CD4-positive, alpha-beta T cell treated with Interleukin-15 for 1 hour (primary cell): Measurements from ENCODE around the gene PUSL1.

Experiments used
- DNase-seq: peaks from one replicate; pipeline ENCODE4 v3.0.0-alpha.2; 2020

PUSL1 gene

DNA sequence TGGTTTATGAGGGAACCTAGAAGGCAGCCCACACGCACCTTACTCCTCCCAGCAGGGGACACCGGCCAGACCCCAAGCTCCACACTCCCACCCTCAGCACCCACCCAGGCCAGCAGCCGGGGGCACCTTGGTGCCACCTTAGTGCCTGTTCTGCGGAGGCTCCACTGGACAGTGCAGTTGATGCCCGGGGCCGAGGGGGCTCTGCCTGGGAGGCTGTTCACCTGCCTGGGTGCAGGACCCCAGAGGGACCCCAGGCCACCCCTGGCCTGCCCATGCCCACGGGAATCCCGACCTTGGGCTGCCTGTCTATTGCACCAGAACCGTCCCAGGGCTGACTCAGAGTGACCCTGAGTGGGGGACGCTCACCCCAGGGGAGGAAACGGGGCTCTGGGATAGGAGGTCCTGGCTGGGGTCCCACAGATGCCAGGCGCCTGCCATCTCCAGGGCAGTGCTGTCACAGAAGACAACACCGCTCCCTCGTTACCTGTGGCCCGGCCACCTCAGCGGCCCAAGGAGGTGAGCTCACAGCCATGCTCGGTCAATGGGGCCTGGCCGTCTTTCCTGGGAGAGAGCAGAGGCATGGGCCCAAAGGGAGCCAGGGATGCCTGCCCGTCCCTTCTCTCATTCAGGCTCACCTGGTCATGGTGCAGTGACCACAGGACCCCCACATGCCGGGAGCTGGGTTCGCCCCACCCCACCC lies 27.5 kb upstream of the PUSL1 start:
- DNase-seq = no peak

DNA sequence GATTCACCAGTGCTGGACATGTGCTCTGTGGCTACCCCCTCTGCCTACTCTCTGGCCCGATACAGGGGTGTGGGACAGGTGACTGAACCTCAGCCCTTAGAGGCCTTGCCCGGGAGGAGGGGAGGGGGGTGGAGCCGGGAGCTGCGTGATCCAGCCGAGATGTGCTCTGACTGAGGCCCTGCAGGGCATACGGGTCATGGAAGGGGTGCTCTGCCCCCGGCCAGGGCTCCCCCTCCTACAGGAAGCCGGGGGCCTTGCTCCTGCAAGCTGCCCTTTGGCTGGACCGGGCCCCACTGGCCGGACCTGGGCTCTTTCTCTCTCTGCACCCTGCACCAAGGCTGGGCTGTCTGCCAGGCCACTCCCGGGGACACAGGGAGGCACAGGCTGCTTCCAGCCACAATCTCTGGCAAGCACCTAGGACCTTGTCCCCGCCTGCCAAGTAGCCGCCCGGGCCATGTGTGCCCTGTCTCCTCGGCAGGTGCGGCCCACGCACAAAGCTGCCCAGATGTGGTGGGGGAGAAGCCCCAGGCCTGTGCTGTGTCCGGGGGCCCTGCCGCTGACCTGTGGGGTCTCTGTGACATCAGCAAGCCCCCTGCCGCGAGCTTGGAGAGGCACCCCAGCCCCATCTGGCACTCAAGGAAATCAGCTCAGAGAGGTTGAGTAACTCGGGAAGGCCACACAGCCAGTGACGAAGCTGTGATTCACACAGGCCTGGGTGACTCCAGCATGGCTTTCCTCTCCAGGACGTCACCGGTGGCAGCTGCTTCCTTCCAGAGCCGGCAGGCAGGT lies 26.7 kb upstream of the PUSL1 start:
- no peak for DNase-seq

DNA sequence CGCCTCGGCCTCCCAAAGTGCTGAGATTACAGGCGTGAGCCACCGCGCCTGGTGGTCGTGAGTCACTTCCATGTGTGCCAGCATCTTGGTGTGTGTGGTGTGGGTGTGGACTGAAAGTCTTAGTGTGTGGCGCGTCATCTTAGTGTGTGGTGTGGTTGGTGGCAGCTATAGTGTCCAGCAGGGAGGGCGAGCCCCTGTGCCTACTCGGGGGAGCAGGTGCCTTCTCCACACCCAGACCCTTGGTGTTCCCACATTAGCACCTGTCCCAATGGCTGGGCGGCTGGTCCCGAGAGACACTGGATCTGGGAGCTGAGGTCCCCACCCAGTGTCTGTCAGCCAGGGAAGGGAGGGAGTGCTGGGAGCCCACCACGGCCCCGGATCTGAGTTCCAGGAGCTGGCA lies 25.4 kb upstream of the PUSL1 start:
- no peak for DNase-seq

DNA sequence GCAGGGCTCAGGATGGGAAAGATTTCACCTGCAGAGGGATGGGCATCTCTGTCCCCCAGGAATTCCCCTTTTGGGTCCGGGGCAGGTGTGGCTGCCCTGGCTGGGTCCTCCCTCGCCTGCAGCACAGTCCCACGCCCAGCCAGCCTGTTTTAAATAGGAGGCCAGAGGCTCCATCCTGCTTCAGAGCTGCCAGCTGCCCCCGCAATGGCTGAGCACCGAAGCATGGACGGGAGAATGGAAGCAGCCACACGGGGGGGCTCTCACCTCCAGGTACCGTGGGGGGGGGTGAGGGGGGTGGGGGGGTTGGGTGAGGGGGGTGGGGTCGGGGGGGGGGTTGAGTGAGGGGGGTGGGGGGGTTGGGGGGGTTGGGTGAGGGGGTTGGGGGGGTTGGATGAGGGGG lies 24.6 kb upstream of the PUSL1 start:
- DNase-seq = no peak

- no peak for DNase-seq
These were observed 23.9 kb upstream of the PUSL1 start for GRCh38 chr1:1284221-1285101.

DNA sequence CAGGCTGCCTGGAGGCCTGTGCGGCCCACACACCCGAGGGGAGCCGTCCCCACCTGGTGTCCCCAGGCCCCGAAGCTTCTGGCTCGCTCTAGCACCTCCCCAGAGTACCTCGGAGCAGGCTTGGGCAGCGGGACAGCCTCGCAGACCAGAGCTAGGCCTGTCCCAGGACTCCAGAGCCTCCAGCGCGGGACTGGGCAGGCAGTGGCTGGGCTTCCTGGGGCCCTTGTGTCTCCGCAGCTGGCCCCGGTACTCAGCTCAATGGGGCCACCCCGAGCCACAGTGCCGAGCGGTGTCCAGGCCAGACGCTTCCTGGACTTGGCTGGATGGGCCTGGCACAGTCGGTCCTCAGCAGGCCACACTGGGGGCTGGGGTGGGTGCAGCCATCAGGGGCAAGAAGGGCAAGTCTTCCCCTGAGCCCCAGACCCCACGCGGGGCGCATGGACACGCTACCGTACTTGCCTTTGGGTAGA lies 23.3 kb upstream of the PUSL1 start:
- DNase-seq = no peak

GRCh38 chr1:1285611-1286311 lies 22.6 kb upstream of the PUSL1 start:
- DNase-seq = no peak

GRCh38 chr1:1286313-1287261 lies 21.8 kb upstream of the PUSL1 start:
- DNase-seq = no peak

GRCh38 chr1:1287288-1288110 lies 20.9 kb upstream of the PUSL1 start:
- no peak for DNase-seq

DNA sequence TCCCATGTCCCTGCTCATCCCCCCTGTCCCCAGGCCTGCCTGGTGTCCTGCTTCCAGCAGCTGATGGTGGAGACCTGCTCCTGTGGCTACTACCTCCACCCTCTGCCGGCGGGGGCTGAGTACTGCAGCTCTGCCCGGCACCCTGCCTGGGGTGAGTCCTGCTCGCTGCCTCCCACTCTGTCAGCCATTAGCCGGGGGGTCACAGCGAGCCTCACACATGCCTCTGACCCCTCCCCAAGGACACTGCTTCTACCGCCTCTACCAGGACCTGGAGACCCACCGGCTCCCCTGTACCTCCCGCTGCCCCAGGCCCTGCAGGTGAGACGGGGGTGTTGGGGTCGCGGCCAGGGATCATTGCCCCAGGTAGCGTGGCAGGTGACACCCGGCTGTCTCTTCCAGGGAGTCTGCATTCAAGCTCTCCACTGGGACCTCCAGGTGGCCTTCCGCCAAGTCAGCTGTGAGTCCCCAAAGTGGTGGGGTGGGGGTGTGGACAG lies 18.1 kb upstream of the PUSL1 start:
- peak; percentile 51 for DNase-seq

DNA sequence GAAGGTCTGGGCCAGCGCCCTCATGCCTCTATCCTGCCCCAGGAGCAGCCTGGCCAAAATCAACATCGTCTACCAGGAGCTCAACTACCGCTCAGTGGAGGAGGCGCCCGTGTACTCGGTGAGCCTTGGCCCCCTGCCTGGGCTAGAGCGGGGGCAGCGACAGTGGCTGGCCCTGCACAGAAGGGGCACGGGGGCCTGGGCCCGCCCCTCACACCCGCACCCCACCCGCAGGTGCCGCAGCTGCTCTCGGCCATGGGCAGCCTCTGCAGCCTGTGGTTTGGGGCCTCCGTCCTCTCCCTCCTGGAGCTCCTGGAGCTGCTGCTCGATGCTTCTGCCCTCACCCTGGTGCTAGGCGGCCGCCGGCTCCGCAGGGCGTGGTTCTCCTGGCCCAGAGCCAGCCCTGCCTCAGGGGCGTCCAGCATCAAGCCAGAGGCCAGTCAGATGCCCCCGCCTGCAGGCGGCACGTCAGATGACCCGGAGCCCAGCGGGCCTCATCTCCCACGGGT lies 17.3 kb upstream of the PUSL1 start:
- no peak for DNase-seq

- DNase-seq = peak; percentile 59
These were observed 16.6 kb upstream of the PUSL1 start for GRCh38 chr1:1291548-1292441.

DNA sequence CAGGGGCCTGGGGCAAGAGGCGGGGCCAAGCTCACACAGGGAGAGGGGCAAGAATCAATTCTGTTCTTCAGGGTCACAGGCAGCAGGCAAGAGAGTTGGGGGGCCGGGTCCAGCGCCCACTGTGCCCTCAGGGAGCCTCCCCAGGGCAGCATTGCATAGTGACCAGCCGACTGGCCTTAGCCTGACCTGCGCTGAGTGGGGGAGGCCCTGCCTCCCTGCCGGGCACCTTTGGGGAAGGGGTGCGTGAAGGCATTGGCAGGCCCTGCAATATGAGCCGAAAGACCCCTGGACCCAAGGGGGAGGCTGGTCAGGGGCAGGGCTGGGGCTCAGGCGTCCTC lies 16.0 kb upstream of the PUSL1 start:
- no peak for DNase-seq

GRCh38 chr1:1292851-1293250 lies 15.5 kb upstream of the PUSL1 start:
- DNase-seq = no peak

- no peak for DNase-seq
These were observed 14.8 kb upstream of the PUSL1 start for GRCh38 chr1:1293263-1294249.

DNA sequence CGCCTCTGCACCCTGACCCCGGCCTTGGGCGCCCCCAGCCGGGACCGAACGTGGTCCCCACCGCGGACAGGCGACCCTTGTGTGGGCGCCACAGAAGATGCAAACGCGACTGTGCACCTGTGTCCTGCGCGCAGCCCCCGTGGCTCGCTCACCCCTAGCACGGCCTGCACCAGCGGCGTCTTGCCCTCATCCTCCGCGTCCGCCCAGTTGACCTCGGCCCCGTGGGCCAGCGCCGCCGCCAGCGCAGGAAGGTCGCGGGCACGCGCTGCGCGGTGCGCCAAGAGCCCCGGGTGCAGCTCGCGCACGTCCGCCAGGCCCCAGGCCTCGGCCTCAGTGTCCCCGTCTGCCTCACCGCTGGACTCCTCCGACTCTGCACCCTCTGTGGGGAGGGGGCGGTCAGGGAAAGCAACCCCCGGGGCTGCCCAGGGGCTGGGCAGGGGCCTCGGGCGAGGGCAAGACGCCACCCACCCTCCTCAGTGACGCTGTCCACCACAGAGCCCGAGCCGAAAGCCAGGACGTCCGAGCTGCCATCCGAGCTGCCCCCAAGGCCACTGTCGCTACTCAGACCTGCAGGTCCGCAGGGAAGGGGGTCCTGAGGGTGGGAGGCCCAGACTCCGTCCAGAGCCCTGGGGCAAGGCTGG lies 14.0 kb upstream of the PUSL1 start:
- no peak for DNase-seq

DNA sequence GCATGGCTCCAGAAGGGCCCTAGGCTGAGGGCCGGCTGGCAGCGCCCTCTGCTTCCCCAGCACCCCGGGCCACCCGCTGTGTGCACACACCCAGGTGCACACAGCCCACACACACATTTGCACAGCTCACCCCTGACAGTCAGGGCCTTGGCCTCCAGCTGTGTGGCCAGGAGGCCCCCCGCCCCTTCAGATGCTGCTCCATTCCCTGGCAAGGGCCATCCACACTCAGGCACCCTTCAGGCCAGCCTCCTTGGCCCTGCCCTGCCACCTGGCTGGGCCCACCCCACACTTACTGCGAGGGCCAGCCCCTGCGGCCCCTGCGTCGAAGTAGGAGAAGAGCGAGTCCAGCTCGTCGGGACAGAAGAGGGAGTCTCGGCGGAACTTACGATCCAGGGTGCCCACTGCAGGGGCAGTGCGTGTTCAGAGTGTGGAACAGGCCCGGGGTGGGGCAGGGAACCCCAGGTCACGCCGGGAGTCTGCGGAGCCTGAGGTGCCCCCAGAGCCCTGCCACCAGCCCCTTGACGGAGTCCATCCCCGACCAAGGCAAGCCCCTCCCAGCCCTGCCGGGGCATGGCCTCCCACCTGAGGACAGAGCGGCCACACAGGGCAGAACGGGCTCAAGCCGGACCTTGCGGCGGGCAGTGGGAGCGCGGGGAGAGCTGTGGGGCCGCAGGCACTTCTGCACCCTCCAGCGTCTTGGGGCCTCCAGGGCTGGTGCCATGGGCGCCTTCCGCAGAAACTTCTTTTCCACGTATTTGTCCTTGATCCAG lies 13.1 kb upstream of the PUSL1 start:
- DNase-seq = no peak
